ENCODE results near the gene MVB12B.

Gene MVB12B

GRCh38 chr9:126331964-126332748 lies 5.5 kb downstream of the MVB12B start:
- DNase-seq, result no peak

DNA sequence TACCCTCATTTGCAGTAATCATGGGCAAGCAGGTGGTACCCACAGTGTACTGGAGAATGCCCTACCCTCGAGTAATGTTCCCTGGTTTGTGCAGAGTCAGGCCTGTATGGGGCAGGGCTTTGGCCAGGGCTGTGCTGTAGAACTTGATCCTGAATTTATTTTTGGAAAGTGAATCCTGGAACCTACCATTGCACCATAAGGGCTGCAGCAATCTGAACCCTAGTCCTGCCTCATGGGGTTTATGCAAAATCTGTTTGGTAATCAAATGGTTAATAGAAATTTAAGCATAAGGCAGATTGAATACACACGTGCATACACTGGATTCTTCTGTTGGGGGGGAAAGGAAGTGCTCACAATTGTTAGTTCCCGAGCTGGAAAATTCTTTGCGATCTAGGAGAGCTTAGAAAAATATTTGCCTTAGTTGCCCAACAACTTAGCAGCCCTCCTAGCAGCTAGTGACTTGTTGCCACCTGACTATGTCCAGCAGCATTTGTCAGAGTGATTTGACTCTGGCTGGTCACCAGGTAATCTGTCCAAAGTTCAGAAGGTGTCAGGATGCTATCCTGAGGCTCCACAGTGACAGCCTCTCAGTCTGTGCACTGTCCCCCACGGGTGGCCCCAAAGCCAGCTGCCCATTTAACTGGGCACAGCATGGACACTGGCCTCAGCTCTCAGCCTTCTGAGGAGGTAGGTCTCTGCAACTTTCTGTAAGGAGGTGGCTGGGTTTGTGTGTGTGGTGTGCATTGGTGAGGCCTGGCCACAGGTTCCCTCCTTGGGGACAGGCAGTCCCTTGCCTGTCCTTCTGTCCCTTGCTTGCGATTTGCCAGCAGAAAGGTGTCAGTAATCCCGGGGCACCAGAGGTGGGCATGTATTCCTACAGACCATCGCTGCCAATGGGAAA lies 8.3 kb downstream of the MVB12B start:
- no peak for DNase-seq

- DNase-seq, result no peak
Observed at GRCh38 chr9:126335837-126336735, 9.5 kb downstream of the MVB12B start.

DNA sequence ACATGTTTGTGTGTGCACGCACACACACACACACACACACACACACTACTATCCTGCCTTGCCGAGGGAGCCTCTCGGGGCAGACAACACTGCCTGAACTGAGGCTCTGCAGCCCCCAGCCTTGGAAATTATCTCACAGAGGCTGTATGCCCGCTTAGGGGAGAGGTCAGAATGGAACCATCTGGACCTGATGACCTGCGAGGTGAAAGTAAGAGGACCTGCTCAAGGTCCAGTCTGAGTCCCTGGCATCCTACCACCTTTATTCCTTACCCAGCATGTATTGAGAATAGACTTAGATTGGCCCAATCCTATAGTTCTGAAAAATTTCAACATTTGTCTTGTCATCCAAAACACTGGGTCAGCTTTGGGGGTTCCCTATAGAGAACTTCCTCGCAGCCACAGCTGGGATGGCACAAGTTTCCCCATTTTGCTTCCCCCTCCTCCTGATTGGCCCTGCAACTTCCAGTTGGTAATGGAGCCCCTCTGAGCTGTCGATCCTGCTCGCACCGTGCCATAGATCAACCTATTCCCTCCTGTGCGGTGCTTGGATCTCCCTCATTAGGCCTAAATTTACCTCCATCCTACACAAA lies 10.2 kb downstream of the MVB12B start:
- DNase-seq, result no peak

GRCh38 chr9:126337729-126338372 lies 11.2 kb downstream of the MVB12B start:
- DNase-seq, result no peak

GRCh38 chr9:126338945-126339344 lies 12.3 kb downstream of the MVB12B start:
- DNase-seq, result no peak

DNA sequence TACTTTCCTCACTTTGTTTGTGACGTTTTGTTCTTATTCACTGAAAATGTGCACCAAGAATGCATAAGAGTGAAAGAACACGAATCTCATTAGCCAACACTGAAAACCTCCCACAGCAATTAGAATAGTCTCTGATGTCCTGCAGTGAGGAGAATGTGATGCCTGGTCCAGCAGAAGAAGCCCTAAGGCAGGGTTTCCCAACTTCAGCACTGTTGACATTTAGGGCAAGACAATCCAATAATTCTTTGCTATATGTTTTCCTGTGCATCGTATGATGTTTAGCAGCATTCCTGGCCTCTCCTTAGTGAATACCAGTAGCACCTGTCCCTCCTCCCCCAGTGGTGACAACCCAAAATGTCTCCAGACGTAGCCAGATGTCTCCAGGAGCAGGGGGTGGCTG lies 14.8 kb downstream of the MVB12B start:
- DNase-seq, result no peak

DNA sequence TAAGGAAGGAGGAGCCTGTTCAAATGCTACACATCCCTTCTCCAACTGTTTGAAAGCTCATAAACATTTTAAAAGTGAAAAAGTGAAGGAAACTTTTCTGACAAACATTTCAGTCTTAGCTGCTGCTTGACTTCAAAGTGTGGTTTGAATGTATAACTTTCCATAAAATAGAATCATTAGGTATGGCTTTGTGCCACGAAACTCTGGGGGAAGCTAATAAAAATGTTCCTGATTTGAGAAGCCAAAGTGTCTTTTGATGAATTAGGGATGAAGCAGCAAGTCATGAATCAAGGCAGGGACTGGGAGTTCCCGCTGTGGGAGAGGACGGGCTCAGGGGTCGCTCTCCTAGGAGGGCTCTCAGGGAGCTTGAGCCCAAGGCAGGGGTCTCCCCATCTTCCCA lies 15.3 kb downstream of the MVB12B start:
- no peak for DNase-seq

- no peak for DNase-seq
Observed at GRCh38 chr9:126342621-126343031, 16.0 kb downstream of the MVB12B start.

DNA sequence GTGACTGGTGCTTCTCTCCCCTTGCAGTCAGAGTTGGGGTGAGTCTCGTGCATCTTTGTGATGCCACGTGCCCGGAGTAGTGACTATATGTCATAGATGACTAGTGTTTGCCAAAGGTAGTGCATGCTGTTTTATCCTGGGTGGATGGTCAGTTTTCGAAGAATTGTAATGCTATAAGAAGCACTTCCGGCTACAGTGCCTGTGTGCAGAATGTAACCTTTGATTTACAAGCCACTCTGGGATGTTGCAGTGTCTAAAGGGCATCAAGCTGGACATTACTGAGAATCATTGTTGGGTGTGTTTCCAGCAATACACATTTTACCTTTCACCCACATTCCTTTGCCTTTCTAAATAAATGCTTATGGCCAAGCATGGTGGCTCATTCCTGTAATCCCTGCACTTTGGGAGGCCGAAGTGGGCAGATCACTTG lies 16.7 kb downstream of the MVB12B start:
- no peak for DNase-seq

DNA sequence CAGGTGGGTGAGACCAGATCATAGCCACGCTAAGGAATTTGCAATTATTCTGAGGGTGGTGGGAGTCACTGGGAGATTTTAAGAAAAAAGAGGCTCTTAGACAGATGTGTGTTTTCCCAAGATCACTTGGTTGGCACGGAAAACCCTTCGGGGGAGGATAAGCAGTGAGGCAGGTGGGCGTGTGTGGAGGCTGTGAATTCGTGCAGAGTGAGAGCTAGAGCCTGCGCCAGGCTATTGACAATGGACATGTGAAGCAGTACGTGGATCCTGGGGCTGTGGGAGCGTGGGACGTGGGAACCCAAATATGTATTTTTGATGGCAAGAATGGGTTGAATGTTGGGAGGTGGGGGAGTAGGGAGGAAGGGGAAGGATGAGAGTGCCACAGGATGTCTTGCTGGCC lies 19.4 kb downstream of the MVB12B start:
- no peak for DNase-seq

DNA sequence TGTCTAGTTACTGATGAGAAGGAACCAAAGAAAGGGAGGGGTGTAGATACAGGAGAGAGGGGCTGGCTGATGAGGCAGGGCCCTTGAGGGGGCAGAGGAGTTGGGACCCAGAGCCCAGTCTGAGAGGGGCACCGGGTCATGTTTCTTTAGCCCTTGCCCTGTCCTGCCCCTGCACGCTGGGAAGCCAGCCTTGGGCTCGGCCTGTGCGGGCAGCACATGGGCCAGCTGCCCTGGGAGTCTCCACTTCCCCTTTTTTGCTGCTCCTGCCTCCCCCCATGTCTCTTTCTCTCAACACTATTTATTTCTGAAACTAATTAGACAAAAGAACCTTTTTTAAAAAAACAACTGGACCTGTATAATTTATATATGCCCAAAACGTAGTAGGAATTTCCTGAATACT lies 20.5 kb downstream of the MVB12B start:
- DNase-seq, result no peak

GRCh38 chr9:126347911-126348760 lies 21.5 kb downstream of the MVB12B start:
- no peak for DNase-seq

DNA sequence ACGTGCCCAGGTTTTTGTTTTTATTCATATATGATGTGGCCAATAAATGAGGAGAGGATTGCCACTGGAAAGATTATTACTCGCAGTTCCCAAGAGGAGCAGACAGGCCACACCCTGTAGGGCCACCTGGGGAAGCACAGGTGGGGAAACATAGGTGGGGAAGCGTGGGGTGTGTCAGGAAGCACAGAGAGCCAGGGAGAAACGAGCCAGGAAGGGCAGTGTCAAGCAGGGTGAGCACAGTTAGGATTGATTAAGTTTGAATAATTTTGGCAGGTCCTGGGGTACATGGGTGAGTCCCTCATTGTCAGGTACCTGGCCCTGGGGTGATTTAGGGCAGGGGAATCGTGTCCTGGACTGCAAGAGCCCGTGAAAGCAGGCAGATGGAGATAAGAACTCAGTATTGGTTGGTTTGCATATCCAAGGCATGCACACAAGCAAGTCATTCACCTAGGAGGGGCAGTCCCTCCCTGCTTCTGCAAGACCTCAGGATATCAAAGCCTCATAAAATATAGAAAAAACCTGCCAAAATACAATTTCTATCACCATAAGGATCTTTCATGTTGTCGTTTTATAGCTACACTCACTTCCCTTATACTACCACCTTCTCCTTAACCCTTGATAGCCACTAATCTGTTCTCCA lies 22.4 kb downstream of the MVB12B start:
- DNase-seq, result no peak

DNA sequence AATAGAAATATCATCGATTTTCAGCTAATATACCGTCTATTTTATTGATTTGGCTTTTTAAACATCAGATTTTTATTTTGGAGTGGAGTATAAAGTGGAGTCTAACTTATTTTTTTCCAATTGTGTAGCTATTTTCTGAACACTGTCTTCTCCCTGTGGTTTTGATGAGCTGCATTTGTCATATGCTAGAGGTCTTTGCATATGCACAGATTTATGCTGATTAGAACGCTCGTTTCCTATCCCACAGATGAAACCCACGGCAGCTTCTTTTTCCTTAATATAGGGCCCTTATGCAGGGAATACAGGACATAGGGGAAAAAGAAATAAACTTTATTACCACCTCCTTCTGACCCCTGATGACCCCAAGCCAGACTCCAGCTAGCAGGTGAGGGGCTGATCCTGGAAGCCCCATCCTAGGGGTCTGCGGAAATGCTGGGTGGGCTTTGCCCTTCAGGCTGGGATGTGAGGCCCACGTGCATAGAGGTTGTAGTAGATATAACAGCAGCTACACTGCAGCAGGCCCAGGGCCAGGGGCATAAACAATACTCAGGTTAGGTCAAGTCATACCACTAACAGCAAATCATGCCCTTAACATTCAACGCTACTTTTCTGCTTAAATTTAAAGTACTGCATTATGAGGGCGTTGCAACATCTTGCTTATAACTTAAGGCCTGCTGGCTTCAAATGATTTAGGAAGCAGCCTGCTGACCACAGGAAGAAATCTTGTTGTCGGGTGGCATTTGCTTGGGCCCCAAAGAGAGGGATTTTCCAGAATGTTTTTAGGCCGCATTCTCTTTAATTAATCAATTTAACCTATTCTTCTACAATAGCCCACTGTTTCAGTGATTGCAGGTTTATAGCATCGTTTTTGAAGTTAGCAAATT lies 28.5 kb downstream of the MVB12B start:
- no peak for DNase-seq

GRCh38 chr9:126357074-126357473 lies 30.4 kb downstream of the MVB12B start:
- DNase-seq, result no peak

DNA sequence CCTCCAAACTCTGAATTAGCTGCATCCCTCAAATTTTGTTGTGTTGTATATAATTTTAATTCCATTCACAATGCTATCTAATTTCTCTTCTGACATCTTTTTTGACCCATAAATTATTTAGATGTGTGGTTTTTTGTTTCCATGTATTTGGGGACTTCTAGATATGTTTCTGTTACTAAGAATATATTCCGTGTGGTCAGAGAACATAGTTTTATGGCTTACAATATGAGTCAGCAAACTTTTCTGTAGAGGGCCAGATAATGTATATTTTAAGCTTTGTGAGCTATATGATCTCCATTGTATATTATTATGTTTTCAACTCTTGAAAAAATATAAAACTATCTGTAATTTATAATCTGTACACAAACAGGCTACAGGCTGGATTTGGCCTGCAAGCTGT lies 33.4 kb downstream of the MVB12B start:
- DNase-seq, result no peak

- DNase-seq, result no peak
Observed at GRCh38 chr9:126361810-126362238, 35.2 kb downstream of the MVB12B start.

DNA sequence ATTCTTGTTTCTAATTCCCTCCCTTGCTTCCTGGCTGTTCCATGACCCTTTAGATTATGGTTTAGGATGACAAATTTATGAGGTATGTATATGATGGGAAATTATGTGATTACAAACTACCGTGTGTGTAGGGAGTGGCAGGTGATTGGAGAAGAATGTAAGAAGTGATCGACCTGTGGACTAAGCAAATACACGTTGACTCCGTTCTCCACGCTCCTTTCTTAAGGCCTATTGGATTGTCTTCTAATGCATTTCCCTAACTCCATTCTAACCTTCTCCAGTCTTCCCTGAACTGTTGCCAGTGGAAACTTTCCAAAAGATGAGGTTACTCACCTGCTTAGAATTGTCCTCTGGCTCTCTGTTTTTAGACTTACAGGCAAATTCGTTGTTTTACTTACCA lies 36.6 kb downstream of the MVB12B start:
- DNase-seq, result no peak

All from activated effector memory CD4-positive, alpha-beta T cell treated with anti-CD3 and anti-CD28 coated beads, Interleukin-2, amount 50 U/mL, for 16 hours (primary cell).